Body of pancreas (tissue), 4 donors: Measurements from ENCODE around the gene FBXL7.

ENCODE experiments used
- POLR2A ChIP-seq, 3 donors: fragments of 450-650 bp; IDR thresholded peaks; one replicate each; pipeline ENCODE4 v1.6.1; 2016; ENCODE audit warnings: antibody characterized with exemption in 3 of 3, mild to moderate bottlenecking in 2 of 3
- TF ChIP-seq, protein P1 (sequence below), 7 experiments: fragments of 450-650 bp in 4 of 7; fragments of 200-600 bp in 3 of 7; sonication (generic) in 3 of 7; IDR thresholded peaks; one replicate each; pipeline ENCODE4 v1.5.1; 2016 to 2019; ENCODE audit warnings: antibody characterized with exemption in 7 of 7

- TF ChIP-seq, protein P1, sequence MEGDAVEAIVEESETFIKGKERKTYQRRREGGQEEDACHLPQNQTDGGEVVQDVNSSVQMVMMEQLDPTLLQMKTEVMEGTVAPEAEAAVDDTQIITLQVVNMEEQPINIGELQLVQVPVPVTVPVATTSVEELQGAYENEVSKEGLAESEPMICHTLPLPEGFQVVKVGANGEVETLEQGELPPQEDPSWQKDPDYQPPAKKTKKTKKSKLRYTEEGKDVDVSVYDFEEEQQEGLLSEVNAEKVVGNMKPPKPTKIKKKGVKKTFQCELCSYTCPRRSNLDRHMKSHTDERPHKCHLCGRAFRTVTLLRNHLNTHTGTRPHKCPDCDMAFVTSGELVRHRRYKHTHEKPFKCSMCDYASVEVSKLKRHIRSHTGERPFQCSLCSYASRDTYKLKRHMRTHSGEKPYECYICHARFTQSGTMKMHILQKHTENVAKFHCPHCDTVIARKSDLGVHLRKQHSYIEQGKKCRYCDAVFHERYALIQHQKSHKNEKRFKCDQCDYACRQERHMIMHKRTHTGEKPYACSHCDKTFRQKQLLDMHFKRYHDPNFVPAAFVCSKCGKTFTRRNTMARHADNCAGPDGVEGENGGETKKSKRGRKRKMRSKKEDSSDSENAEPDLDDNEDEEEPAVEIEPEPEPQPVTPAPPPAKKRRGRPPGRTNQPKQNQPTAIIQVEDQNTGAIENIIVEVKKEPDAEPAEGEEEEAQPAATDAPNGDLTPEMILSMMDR (IDR thresholded peaks at IDR 0.05) = no peak
- no peak for TF ChIP-seq POLR2A (IDR thresholded peaks at IDR 0.05)
Measured at GRCh38 chr5:15513911-15514310, 13.9 kb downstream of the FBXL7 start.
